Psoas muscle (tissue), 8 donors: ENCODE data around the gene RBMX2. TPM values are rescaled to one million over a fixed set of nuclear protein-coding genes. Genes with fewer than 3 reads are reported as not detected.

Source experiments
- ATAC-seq, 4 donors: fragments of 200-7000 bp; cut with Tn5 transposase; one replicate each; pipeline ENCODE4 v1.9.1; 2020; ENCODE audit warnings: moderate library complexity in 3 of 4, mild to moderate bottlenecking in 2 of 4
- DNase-seq, 2 donors: peaks; one replicate each; pipeline ENCODE4 v3.0.0-alpha.2; 2020
- H3K27ac ChIP-seq: fragments of 200-600 bp; one replicate; pipeline ENCODE4 v1.8.0; 2022
- H3K27me3 ChIP-seq, 3 donors: fragments of 200-600 bp in 1 of 3; one replicate each; pipeline versions ENCODE4 v1.6.1 to v1.8.0; 2013 to 2022; ENCODE audit warnings: low read length in 2 of 3, mild to moderate bottlenecking in 2 of 3, moderate library complexity in 1 of 3; ENCODE audit not compliant: insufficient read depth in 3 of 3
- H3K36me3 ChIP-seq, 2 donors: fragments of 200-600 bp in 1 of 2; one replicate each; pipeline versions ENCODE4 v1.6.1 to v1.8.0; 2013 to 2022; ENCODE audit warnings: low read depth in 1 of 2, mild to moderate bottlenecking in 1 of 2, moderate library complexity in 1 of 2; ENCODE audit not compliant: insufficient read depth in 1 of 2
- H3K4me1 ChIP-seq: fragments of 200-600 bp; one replicate; pipeline ENCODE4 v1.8.0; 2022
- H3K4me3 ChIP-seq: fragments of 200-600 bp; one replicate; pipeline ENCODE4 v1.8.0; 2022; ENCODE audit warnings: mild to moderate bottlenecking
- H3K9me3 ChIP-seq: fragments of 200-600 bp; one replicate; pipeline ENCODE4 v1.8.0; 2022
- WGBS, 3 donors: extraction: QIAGEN DNeasy Blood & Tissue Kit; methylation state at CpG; one replicate each; pipeline versions ENCODE4 v1.1.6 to v1.1.7; 2013; 5-methylcytosine and 5-hydroxymethylcytosine counted together
- intact Hi-C, 2 donors: fragments of 100-400 bp; cut with DNase I; formaldehyde crosslinking; loops; one replicate each; pipeline versions ENCODE4 v1.11.0 to v1.14.2; 2022
- polyA plus RNA-seq, 3 donors: library from polyadenylated mRNA; stranded (reverse); fragments of 200-250 nt; gene quantifications; one replicate each; pipeline ENCODE4 v1.2.3, GENCODE V29; 2013
- total RNA-seq, 4 donors: library from RNA; stranded (reverse); fragmentation: NEBNext Ultra II Directional in 2 of 4; extraction: Animal tissue kit (Norgen Biotek cat#: 25700) in 2 of 4; gene quantifications; one replicate each; pipeline versions ENCODE4 v1.2.1 to v1.2.4, GENCODE V29; 2021 to 2023
- TF ChIP-seq, protein P1 (sequence below): fragments of 200-600 bp; IDR thresholded peaks from one replicate; pipeline ENCODE4 v1.8.0; 2022; ENCODE audit warnings: antibody characterized with exemption
- donor health status: healthy with polysubstance abuse.
- donor health status: DM: no; HTN: no; CAD: no; lungs with moderate emphysema.
- donor health status: Bipolar disorder and iron deficiency.
- donor health status: healthy.
- donor health status: DM: yes; HTN: yes; CAD: no.
- donor health status: DM: no; HTN: no; CAD: no.
- donor health status: DM: no; HTN: no; CAD: no.
- donor health status: DM: yes; HTN: yes; CAD: no.

Gene RBMX2
- total and polyA plus RNA-seq, 7 donors = 7.7 to 16.7 (median 11.5) TPM

DNA sequence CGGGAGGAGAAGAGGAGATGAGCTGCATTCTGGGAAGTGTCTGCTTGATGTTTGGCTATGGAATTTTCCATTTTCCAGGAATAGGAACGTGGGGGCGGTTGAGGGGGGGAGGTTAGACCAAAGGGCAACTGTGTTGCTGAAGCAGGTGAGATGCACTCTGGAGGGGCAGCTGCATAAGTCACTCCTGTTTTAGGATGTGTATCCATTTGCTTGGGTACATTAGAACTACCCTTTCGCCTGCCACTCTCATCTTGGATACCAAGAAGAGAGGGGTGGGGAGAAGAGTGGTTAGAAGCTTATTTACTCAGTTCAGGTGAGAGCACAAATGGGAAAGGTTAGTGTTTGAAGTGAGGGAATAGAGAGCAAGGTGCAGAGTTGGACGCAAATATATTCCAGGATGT is 15.4 kb upstream of the RBMX2 start:
- 57 to 74% (median 73%) methylated on average over 5 of the region's 5 CpGs for WGBS, 3 donors
- Histone ChIP-seq H3K36me3 (no peaks in the 10 kb centered on the region), H3K9me3 (no peaks in the 10 kb centered on the region), H3K4me1 (no peaks in the 10 kb centered on the region), H3K27ac (no peak overlapping the region), H3K27me3 (no peaks in the 10 kb centered on the region), H3K4me3 (no peak overlapping the region)
- intact Hi-C loops = no loop called here
- TF ChIP-seq, protein P1, sequence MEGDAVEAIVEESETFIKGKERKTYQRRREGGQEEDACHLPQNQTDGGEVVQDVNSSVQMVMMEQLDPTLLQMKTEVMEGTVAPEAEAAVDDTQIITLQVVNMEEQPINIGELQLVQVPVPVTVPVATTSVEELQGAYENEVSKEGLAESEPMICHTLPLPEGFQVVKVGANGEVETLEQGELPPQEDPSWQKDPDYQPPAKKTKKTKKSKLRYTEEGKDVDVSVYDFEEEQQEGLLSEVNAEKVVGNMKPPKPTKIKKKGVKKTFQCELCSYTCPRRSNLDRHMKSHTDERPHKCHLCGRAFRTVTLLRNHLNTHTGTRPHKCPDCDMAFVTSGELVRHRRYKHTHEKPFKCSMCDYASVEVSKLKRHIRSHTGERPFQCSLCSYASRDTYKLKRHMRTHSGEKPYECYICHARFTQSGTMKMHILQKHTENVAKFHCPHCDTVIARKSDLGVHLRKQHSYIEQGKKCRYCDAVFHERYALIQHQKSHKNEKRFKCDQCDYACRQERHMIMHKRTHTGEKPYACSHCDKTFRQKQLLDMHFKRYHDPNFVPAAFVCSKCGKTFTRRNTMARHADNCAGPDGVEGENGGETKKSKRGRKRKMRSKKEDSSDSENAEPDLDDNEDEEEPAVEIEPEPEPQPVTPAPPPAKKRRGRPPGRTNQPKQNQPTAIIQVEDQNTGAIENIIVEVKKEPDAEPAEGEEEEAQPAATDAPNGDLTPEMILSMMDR = no peak
- ATAC-seq (no peak), DNase-seq (no peak)

- intact Hi-C loops = loop anchor here in 1 of 2 donors (5.0 kb wide), 1 partner anchor 524 kb away; no protein-coding TSS in a partner anchor
- TF ChIP-seq, protein P1 = peak; percentile 62
These were observed 8.2 kb upstream of the RBMX2 start for GRCh38 chrX:130393451-130394074.

DNA sequence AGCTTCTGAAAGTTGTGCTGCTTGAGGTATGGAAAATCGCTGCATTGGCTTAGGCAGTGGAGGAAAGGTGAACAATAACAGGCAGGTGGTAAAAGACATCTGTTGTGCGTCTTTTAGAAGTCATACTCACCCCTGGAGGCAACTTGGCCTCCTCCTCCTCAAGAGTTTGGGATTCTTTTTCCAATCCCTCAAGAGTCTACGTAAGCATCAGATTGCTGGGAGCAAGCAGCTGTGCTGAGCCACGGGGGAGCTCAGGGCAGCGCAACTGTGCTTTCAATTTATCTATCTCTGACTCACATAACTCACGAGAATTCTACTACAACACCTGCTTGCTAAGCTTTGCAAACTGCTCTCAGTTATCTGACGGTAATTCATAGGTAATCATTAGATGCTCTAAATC is 6.4 kb upstream of the RBMX2 start:
- no peak for DNase-seq
- H3K27me3 ChIP-seq = peaks cover 0 to 11% (median 0%) of the 10 kb centered on the region in 3 donors
- 33 to 40% (median 36%) methylated on average over 7 of the region's 7 CpGs for WGBS, 3 donors

More at GRCh38 chrX:130393451-130394074, 8.2 kb upstream of the RBMX2 start:
- WGBS, 3 donors = 33 to 37% (median 36%) methylated on average over 5 of the region's 5 CpGs
- Histone ChIP-seq H3K9me3 (no peaks in the 10 kb centered on the region), H3K4me1 (no peaks in the 10 kb centered on the region), H3K27me3 (peaks cover 0 to 7% (median 0%) of the 10 kb centered on the region in 3 donors), H3K36me3 (no peaks in the 10 kb centered on the region), H3K27ac (no peak overlapping the region), H3K4me3 (no peak overlapping the region)
- DNase-seq (peak in 1 of 2 donors; percentile 18), ATAC-seq (peak in 2 of 4 donors; percentile 57 to 71)

DNA sequence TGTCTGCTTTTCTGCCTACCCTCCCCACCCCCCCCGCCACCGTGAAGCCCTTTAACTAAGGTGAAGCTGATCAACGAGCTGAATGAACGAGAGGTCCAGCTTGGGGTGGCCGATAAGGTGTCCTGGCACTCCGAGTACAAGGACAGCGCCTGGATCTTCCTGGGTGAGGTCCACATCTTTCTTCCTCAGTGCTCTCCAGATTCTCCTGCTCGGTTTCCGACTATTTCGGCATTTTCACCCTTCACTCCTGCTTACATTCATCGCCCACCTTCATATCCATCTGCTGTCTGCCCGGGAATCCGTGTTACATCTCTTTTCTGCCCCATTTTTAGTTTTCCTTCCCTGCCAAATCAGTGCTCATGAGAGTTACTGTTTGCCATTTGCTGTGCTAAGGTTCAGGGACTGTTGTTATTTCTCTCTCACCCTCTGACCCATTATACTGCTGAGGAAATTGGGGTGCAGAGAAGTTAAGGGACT is 459 bp downstream of the RBMX2 start:
- Histone ChIP-seq H3K4me1 (peaks cover 5% of the 10 kb centered on the region), H3K36me3 (peaks cover 0 to 20% of the 10 kb centered on the region in 2 donors), H3K4me3 (peak overlapping the region; percentile 64), H3K27me3 (peaks cover 0 to 4% (median 0%) of the 10 kb centered on the region in 3 donors), H3K27ac (peak overlapping the region; percentile 59), H3K9me3 (no peaks in the 10 kb centered on the region)
- intact Hi-C loops = loop anchor here in 1 of 2 donors (5.0 kb wide), 1 partner anchor 500 kb away; the partner anchor contains the start of gene ENOX2
- TF ChIP-seq, protein P1 = no peak
- DNase-seq (no peak), ATAC-seq (no peak)
- WGBS, 3 donors = 0 to 38% (median 1%) methylated on average over 10 to 13 of the region's 13 CpGs

More for the DNA sequence above, 6.4 kb upstream of the RBMX2 start:
- no peaks in the 10 kb centered on the region for H3K4me1 ChIP-seq
- no peak for ATAC-seq
- no peak overlapping the region for H3K27ac ChIP-seq
- no peak overlapping the region for H3K4me3 ChIP-seq
- H3K36me3 ChIP-seq = no peaks in the 10 kb centered on the region
- intact Hi-C loops = loop anchor here (5.0 kb wide), 2 partner anchors 58 to 522 kb away; partner anchors contain the start of gene SLC25A14 (in 1 of the 2)
- H3K9me3 ChIP-seq = no peaks in the 10 kb centered on the region
- TF ChIP-seq, protein P1 = no peak
